ENCODE results near the gene ISY1. TPM values are rescaled to one million over a fixed set of nuclear protein-coding genes. Genes with fewer than 3 reads are reported as not detected.
A peak's percentile ranks its signal among the peaks of the same experiment; 100 is the strongest.
"Not testable (repeated sequence)": the region's sequence is repeated elsewhere in the genome, so short reads cannot be mapped to it uniquely, and the experiment has no call there.

The ISY1 gene
- total RNA-seq, 2 donors from 2014 or later = 9.3 to 12.5 TPM

DNA sequence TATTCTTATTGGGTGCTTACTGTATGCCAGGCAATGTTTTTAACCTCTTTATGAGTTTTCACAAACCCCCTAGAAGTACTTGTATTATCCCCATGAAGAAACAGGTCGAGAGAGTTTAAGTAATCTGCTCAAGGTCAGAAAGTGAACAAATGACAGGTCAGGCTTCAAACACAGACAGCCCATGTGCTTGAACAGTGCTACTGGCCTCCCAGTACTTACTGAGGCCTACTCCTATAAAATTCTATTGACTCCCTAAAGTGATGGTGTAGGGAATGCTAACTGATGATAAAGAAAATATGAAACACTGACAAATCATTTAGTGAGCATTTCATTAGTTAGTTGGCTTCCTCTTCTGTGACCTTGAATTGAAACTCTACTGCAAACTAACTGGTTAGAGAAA is 27.0 kb upstream of the ISY1 start:
- Histone ChIP-seq H3K27ac (peak overlapping the region in 3 of 4 donors; percentile 5 to 56 (median 27)), H3K27me3 (no peaks in the 10 kb centered on the region), H3K36me3 (replicated peaks in 1 of 2; ENCODE audit: insufficient read depth in 1 of 2, low read depth in 2 of 2) (no peaks in the 10 kb centered on the region), H3K4me3 (no peak overlapping the region), H3K9me3 (no peaks in the 10 kb centered on the region), H3K4me1 (peaks cover 18% of the 10 kb centered on the region)
- ATAC-seq = no peak
- 10 to 17% methylated on average over 1 of the region's 1 CpG for WGBS, 2 donors
- TF ChIP-seq POLR2A (IDR thresholded peaks at IDR 0.05) = no peak
- no peak for DNase-seq
- intact Hi-C loops (cut with DNase I) = no loop called here

DNA sequence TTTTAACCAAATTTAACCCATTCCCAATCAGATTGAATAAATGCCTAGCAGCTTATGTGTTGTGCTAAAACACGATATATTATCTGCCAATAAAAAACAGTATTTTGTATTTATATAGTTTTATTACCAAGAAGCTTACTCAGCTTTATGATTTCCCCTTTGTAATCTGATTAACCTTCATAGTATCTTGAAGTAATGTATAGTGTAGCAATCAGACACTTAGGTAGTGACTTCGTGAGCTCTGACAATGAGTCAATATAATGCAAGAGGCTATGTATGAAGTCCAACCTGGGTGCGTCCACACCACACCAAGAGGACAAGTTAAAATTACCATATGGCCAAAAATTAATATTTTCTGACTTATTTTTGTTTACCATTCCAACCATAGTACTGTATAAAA is 24.9 kb upstream of the ISY1 start:
- Histone ChIP-seq H3K9me3 (no peaks in the 10 kb centered on the region), H3K4me1 (peaks cover 24% of the 10 kb centered on the region), H3K4me3 (no peak overlapping the region), H3K27me3 (no peaks in the 10 kb centered on the region), H3K36me3 (replicated peaks in 1 of 2; ENCODE audit: insufficient read depth in 1 of 2, low read depth in 2 of 2) (no peaks in the 10 kb centered on the region), H3K27ac (peak overlapping the region in 1 of 4 donors; percentile 100)
- no peak for ATAC-seq
- no peak for TF ChIP-seq POLR2A (IDR thresholded peaks at IDR 0.05)
- no peak for TF ChIP-seq CTCF (IDR thresholded peaks at IDR 0.05)
- DNase-seq = no peak
- WGBS, 2 donors = 64 to 72% methylated on average over 3 of the region's 3 CpGs
- intact Hi-C loops (cut with DNase I) = no loop called here

GRCh38 chr3:129184784-129185542 is 24.1 kb upstream of the ISY1 start:
- H3K9me3 ChIP-seq; H3K36me3 ChIP-seq (replicated peaks in 1 of 2; ENCODE audit: insufficient read depth in 1 of 2, low read depth in 2 of 2); H3K4me3 ChIP-seq; H3K27me3 ChIP-seq; DNase-seq; intact Hi-C loops (cut with DNase I); ATAC-seq: not testable (repeated sequence)
- peak overlapping the region in 2 of 4 donors; percentile 98 to 100 for H3K27ac ChIP-seq
- peaks cover 32% of the 10 kb centered on the region for H3K4me1 ChIP-seq
- 70 to 79% methylated on average over 20 of the region's 20 CpGs for WGBS, 2 donors

GRCh38 chr3:129184396-129184657 is 23.5 kb upstream of the ISY1 start:
- intact Hi-C loops (cut with DNase I) = no loop called here
- Histone ChIP-seq H3K36me3 (replicated peaks in 1 of 2; ENCODE audit: insufficient read depth in 1 of 2, low read depth in 2 of 2) (no peaks in the 10 kb centered on the region), H3K9me3 (no peaks in the 10 kb centered on the region), H3K4me3 (peak overlapping the region; percentile 42 to 60), H3K27ac (peak overlapping the region; percentile 98 to 100 (median 100)), H3K4me1 (peaks cover 39% of the 10 kb centered on the region), H3K27me3 (no peaks in the 10 kb centered on the region)
- ATAC-seq (peak; percentile 2), DNase-seq (peak in 2 of 4 donors; percentile 10 to 30)
- 2% methylated on average over 5 of the region's 5 CpGs for WGBS, 2 donors
- TF ChIP-seq CTCF (IDR thresholded peaks at IDR 0.05) = no peak
- TF ChIP-seq POLR2A (IDR thresholded peaks at IDR 0.05) = no peak

DNA sequence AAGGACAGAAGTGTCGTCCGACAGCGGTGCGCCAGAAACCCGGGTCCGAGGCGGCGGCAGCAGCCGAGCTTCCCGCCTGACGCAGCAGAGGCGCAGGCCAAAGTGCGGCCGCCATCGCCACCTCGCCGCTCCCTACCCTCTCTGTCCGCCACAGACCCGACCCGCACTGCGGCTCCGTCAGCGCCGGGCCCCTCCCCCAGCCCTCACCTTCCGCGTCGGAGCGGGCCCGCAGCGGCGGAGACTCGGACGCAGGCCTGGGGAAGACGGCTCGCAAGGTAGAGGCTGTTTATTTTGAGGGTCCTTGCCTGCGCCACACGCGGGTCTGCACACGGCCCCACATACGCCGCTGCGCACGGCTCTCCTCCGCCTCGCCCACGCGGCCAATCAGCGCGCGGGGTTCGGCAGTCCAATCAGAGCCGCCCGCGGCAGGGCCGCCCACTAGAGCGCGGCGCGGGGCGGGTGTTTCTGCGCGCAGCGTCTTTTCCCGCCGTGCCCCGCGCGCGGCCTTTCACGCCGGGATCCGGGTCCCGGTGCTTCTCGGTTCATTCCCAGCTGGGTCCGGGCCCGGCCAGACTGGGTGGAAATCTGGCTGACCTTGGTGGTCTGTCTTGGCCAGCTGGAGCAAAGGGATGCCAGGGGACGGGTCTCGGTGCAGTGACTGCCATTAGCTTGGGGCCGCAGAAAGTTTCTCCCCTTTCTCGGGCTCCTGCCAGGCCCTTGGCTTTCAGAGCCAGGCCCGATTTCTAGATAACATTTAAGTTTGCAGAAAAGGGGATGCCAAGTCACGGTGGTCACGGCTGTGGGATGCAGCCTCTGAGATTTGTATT is 22.9 kb upstream of the ISY1 start, which contains the start of gene CNBP:
Gene CNBP (minus strand): TSS at position 328 of the 827 bp plus-strand sequence. CDS start 12,139 bp downstream, outside the sequence.
- intact Hi-C loops (cut with DNase I) = no loop called here
- peak within 1 kb of the TSS; percentile 98 to 100 (median 100) for H3K27ac ChIP-seq
- ATAC-seq = peak; percentile 98

More for the DNA sequence above, 22.9 kb upstream of the ISY1 start, which contains the start of gene CNBP:
- TF ChIP-seq POLR2A (IDR thresholded peaks at IDR 0.05) = peak; percentile 98 to 99 (median 99)
- no peak for TF ChIP-seq CTCF (IDR thresholded peaks at IDR 0.05)
- H3K9me3 ChIP-seq = no peaks in the 10 kb centered on the region
- 0% methylated on average over 2 to 82 of the region's 83 CpGs for WGBS, 2 donors
- no peaks in the 10 kb centered on the region for H3K36me3 ChIP-seq (replicated peaks in 1 of 2; ENCODE audit: insufficient read depth in 1 of 2, low read depth in 2 of 2)
- DNase-seq = peak; percentile 94 to 96 (median 95)
- peaks cover 44% of the 10 kb centered on the region for H3K4me1 ChIP-seq
- peak within 1 kb of the TSS; percentile 60 to 93 for H3K4me3 ChIP-seq
- H3K27me3 ChIP-seq = no peaks in the 10 kb centered on the region
